ENCODE measurements around the gene EFCAB5.
A peak's percentile ranks its signal among the peaks of the same experiment; 100 is the strongest.

Gene EFCAB5

GRCh38 chr17:29918016-29918415 is 23.4 kb upstream of the EFCAB5 start:
- no peak for DNase-seq (ENCODE audit: low read depth, low spot score)
- H3K4me1 ChIP-seq (ENCODE audit: control insufficient read depth, insufficient read depth, low read length), result no peaks in the 10 kb centered on the region
- no peaks in the 10 kb centered on the region for H3K36me3 ChIP-seq (ENCODE audit: control insufficient read depth, insufficient read depth, low read length)
- H3K4me3 ChIP-seq (ENCODE audit: low read length), result no peak overlapping the region
- no peak overlapping the region for H3K27ac ChIP-seq (ENCODE audit: low read length)
- H3K9me3 ChIP-seq (ENCODE audit: control insufficient read depth, insufficient read depth, low read length), result no peaks in the 10 kb centered on the region
- no peaks in the 10 kb centered on the region for H3K27me3 ChIP-seq (ENCODE audit: control insufficient read depth, insufficient read depth, low read length)
- no CpG with 5 or more reads among the region's 1 CpG for WGBS (ENCODE audit: insufficient coverage, insufficient read length)

DNA sequence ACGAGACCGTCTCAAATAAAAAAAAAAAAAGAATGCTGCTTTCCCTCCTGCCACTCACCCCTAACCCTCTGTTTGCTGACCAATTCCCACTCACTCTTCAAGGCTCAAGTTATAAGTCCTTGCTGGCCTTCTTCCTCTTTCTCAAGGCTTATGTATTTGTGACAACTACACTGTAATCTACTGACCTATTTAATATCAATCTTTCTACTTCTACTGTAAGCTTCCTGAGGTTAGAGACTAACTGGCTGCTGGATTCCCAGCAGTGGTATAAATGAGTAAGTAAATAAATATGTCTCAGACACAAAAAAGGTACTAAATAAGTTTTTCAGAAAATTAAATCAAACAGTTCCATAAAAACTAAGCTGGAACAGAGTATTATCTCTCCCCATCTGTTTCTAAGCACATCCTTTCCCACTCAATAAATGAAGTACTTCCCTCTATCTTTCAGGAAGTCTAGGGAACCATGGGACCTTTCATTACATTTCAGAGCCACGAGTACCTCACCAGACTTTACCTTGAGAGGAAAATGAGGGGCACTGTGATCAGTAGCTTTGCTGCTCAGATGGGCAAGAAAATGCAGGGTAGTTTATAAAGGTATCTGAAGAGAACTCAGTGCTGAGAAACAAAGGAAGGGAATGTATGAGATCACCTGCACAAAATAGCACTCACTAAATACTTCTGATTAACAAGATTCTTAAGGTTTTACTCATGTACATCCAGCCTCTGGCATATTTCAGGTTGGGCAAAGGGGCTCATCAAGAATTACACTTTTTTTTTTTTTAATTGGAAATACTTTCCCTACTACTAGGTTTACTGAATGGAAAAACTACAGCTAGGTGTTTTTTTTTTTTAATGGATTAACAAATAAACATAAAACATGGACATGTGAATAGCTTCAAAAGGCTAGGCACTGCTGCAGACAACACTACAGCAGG is 22.2 kb upstream of the EFCAB5 start:
- whole genome bisulfite sequencing (ENCODE audit: insufficient coverage, insufficient read length), result no CpG with 5 or more reads among the region's 3 CpGs
- Histone ChIP-seq H3K27me3 (ENCODE audit: control insufficient read depth, insufficient read depth, low read length) (no peaks in the 10 kb centered on the region), H3K9me3 (ENCODE audit: control insufficient read depth, insufficient read depth, low read length) (no peaks in the 10 kb centered on the region), H3K4me3 (ENCODE audit: low read length) (no peak overlapping the region), H3K36me3 (ENCODE audit: control insufficient read depth, insufficient read depth, low read length) (no peaks in the 10 kb centered on the region), H3K4me1 (ENCODE audit: control insufficient read depth, insufficient read depth, low read length) (no peaks in the 10 kb centered on the region), H3K27ac (ENCODE audit: low read length) (no peak overlapping the region)
- DNase-seq (ENCODE audit: low read depth, low spot score), result no peak

- no peak for DNase-seq (ENCODE audit: low read depth, low spot score)
- H3K27me3 ChIP-seq (ENCODE audit: control insufficient read depth, insufficient read depth, low read length), result no peaks in the 10 kb centered on the region
- H3K36me3 ChIP-seq (ENCODE audit: control insufficient read depth, insufficient read depth, low read length), result no peaks in the 10 kb centered on the region
- no peaks in the 10 kb centered on the region for H3K9me3 ChIP-seq (ENCODE audit: control insufficient read depth, insufficient read depth, low read length)
- no peaks in the 10 kb centered on the region for H3K4me1 ChIP-seq (ENCODE audit: control insufficient read depth, insufficient read depth, low read length)
- no CpG with 5 or more reads among the region's 1 CpG for WGBS (ENCODE audit: insufficient coverage, insufficient read length)
- no peak overlapping the region for H3K4me3 ChIP-seq (ENCODE audit: low read length)
- no peak overlapping the region for H3K27ac ChIP-seq (ENCODE audit: low read length)
Measured at GRCh38 chr17:29924786-29925185, 16.6 kb upstream of the EFCAB5 start.

GRCh38 chr17:29927546-29927945 is 13.9 kb upstream of the EFCAB5 start:
- H3K36me3 ChIP-seq (ENCODE audit: control insufficient read depth, insufficient read depth, low read length), result no peaks in the 10 kb centered on the region
- no peak overlapping the region for H3K4me3 ChIP-seq (ENCODE audit: low read length)
- no peak for DNase-seq (ENCODE audit: low read depth, low spot score)
- no peaks in the 10 kb centered on the region for H3K9me3 ChIP-seq (ENCODE audit: control insufficient read depth, insufficient read depth, low read length)
- H3K27ac ChIP-seq (ENCODE audit: low read length), result no peak overlapping the region
- no peaks in the 10 kb centered on the region for H3K4me1 ChIP-seq (ENCODE audit: control insufficient read depth, insufficient read depth, low read length)
- no CpG with 5 or more reads among the region's 1 CpG for WGBS (ENCODE audit: insufficient coverage, insufficient read length)
- H3K27me3 ChIP-seq (ENCODE audit: control insufficient read depth, insufficient read depth, low read length), result no peaks in the 10 kb centered on the region

DNA sequence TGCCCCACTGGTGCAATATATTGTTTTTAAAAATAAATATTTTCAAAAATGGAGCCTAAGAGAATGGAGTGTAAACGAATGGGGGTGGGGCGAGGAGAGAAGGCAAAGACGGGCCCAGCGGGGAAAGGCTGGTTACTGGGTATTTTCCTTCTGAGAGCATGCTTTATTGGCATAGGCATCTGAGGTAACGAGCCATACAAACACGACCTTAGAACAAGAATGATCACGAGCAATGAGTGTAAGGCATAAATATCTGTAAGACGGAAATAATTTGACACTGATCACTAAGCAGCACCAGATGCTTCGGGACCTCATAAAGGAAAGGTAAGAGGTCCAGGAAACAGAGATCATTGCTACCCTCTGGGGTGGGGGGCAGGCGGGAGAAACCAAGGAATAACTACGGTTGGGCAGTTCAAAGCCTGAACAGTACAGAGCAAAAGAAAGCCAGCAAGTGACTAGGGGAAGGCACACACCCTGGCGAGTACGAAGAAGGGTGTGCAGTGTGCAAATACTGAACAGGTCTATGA is 12.4 kb upstream of the EFCAB5 start:
- no peaks in the 10 kb centered on the region for H3K4me1 ChIP-seq (ENCODE audit: control insufficient read depth, insufficient read depth, low read length)
- H3K4me3 ChIP-seq (ENCODE audit: low read length), result peak overlapping the region; percentile 81; the same call in 1 of the 2 replicates
- H3K27ac ChIP-seq (ENCODE audit: low read length), result peak overlapping the region; percentile 23
- no peaks in the 10 kb centered on the region for H3K27me3 ChIP-seq (ENCODE audit: control insufficient read depth, insufficient read depth, low read length)
- WGBS (ENCODE audit: insufficient coverage, insufficient read length), result no CpG with 5 or more reads among the region's 13 CpGs
- H3K36me3 ChIP-seq (ENCODE audit: control insufficient read depth, insufficient read depth, low read length), result no peaks in the 10 kb centered on the region
- no peaks in the 10 kb centered on the region for H3K9me3 ChIP-seq (ENCODE audit: control insufficient read depth, insufficient read depth, low read length)
- no peak for DNase-seq (ENCODE audit: low read depth, low spot score)

DNA sequence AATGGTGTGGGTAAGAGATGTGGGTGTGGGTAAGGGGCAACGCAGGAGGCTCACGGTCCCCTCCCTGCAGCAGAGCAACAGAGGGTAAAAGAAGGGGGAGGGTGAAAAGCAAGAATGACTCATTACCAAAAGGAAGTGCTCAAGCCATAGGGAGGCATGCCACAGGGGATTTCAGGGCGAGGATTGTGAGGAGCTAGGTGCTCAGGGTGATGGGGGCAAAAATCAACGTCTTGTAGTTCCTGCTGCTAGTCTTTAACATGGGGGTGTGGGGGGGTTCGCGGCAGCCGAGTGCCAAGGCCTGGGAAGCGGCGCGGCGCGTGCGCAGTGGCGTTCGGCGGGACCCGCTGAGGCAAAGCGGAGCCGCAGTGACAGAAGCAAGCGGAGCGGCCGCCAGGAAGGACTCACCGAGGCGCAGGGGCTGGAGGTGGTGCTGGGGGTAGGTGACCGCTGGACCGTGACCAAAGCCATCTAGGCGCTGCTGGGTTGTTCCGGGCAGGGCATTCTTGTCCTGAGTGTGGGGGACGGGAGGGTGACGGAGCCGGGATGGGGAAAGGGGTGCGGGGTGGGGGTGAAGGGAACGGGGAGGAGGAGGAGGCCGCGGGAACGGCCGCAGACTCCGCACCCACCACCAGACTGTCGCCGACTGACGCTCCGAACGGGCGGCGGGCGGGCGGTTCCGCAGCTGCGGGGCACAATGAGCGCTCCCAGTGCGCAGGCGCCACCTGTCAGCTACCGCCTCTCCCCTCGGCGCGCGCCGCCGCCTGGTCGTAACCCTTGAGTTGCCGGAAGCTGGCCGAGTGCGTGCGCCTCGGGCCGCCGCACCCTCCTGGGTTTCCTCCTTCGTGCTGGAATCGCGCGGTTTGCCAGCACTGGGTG is 11.7 kb upstream of the EFCAB5 start, which contains the start of gene SSH2:
Gene SSH2, minus strand, starts transcription at position 696 of the 876 bp plus-strand sequence. Its CDS starts 228 bp downstream, at position 468.
- Histone ChIP-seq H3K9me3 (ENCODE audit: control insufficient read depth, insufficient read depth, low read length) (no peaks in the 10 kb centered on the region), H3K4me1 (ENCODE audit: control insufficient read depth, insufficient read depth, low read length) (no peaks in the 10 kb centered on the region), H3K27me3 (ENCODE audit: control insufficient read depth, insufficient read depth, low read length) (no peaks in the 10 kb centered on the region), H3K36me3 (ENCODE audit: control insufficient read depth, insufficient read depth, low read length) (no peaks in the 10 kb centered on the region), H3K27ac (ENCODE audit: low read length) (peak within 1 kb of the TSS; percentile 23), H3K4me3 (ENCODE audit: low read length) (peak within 1 kb of the TSS; percentile 81; the same call in 1 of the 2 replicates)
- no CpG with 5 or more reads among the region's 71 CpGs for WGBS (ENCODE audit: insufficient coverage, insufficient read length)
- DNase-seq (ENCODE audit: low read depth, low spot score), result no peak

DNA sequence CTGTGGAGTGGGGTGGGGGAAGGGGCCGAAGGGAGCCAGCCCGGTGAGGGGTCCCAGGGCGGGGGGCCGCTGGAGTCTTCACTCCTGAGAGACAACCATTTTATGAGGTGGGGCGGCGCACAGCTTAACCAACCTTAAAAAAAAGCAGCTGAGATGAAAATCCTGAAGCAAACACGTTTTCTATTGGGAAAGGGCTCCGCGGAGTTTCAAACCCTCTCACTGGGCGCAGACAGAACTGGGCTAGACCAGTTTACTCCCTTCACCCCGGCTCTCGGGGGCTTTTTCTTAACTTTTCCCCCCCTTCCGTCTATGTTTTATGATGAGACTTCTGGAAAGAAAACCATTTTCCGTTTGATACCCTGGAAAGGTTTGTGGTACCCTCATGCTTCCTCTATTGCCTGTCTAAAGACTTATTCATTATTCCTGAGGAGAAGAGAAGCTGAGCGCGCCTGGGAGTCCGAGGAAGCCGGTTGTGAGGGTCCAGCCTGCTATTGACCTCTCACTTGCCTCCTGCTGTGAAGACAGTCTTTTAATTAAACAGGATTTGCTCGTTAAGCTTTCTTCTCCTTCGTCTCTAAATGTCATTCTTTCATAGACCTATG is 10.9 kb upstream of the EFCAB5 start:
- Histone ChIP-seq H3K27me3 (ENCODE audit: control insufficient read depth, insufficient read depth, low read length) (no peaks in the 10 kb centered on the region), H3K27ac (ENCODE audit: low read length) (no peak overlapping the region), H3K4me1 (ENCODE audit: control insufficient read depth, insufficient read depth, low read length) (no peaks in the 10 kb centered on the region), H3K9me3 (ENCODE audit: control insufficient read depth, insufficient read depth, low read length) (no peaks in the 10 kb centered on the region), H3K4me3 (ENCODE audit: low read length) (peak overlapping the region; percentile 81; the same call in 1 of the 2 replicates), H3K36me3 (ENCODE audit: control insufficient read depth, insufficient read depth, low read length) (no peaks in the 10 kb centered on the region)
- DNase-seq (ENCODE audit: low read depth, low spot score), result no peak
- WGBS (ENCODE audit: insufficient coverage, insufficient read length), result no CpG with 5 or more reads among the region's 20 CpGs

GRCh38 chr17:29931231-29931932 is 10.1 kb upstream of the EFCAB5 start:
- Histone ChIP-seq H3K4me3 (ENCODE audit: low read length) (no peak overlapping the region), H3K9me3 (ENCODE audit: control insufficient read depth, insufficient read depth, low read length) (no peaks in the 10 kb centered on the region), H3K27me3 (ENCODE audit: control insufficient read depth, insufficient read depth, low read length) (no peaks in the 10 kb centered on the region), H3K4me1 (ENCODE audit: control insufficient read depth, insufficient read depth, low read length) (no peaks in the 10 kb centered on the region), H3K36me3 (ENCODE audit: control insufficient read depth, insufficient read depth, low read length) (no peaks in the 10 kb centered on the region), H3K27ac (ENCODE audit: low read length) (no peak overlapping the region)
- DNase-seq (ENCODE audit: low read depth, low spot score), result no peak
- WGBS (ENCODE audit: insufficient coverage, insufficient read length), result no CpG with 5 or more reads among the region's 3 CpGs

GRCh38 chr17:29933379-29933778 is 8.1 kb upstream of the EFCAB5 start:
- DNase-seq (ENCODE audit: low read depth, low spot score), result no peak
- H3K36me3 ChIP-seq (ENCODE audit: control insufficient read depth, insufficient read depth, low read length), result no peaks in the 10 kb centered on the region
- no peak overlapping the region for H3K4me3 ChIP-seq (ENCODE audit: low read length)
- H3K4me1 ChIP-seq (ENCODE audit: control insufficient read depth, insufficient read depth, low read length), result no peaks in the 10 kb centered on the region
- H3K27me3 ChIP-seq (ENCODE audit: control insufficient read depth, insufficient read depth, low read length), result no peaks in the 10 kb centered on the region
- H3K27ac ChIP-seq (ENCODE audit: low read length), result no peak overlapping the region
- no CpG with 5 or more reads among the region's 2 CpGs for WGBS (ENCODE audit: insufficient coverage, insufficient read length)
- H3K9me3 ChIP-seq (ENCODE audit: control insufficient read depth, insufficient read depth, low read length), result no peaks in the 10 kb centered on the region
